B cell (primary cell): ENCODE data around the gene SEPSECS. TPM values are rescaled to one million over a fixed set of nuclear protein-coding genes. Genes with fewer than 3 reads are reported as not detected.

Experiments
- ATAC-seq: fragments of 200-7000 bp; cut with Tn5 transposase; one replicate; pipeline ENCODE4 v1.10.0; 2021; ENCODE audit warnings: low read depth, mild to moderate bottlenecking, moderate number of reproducible peaks, moderate library complexity
- CTCF ChIA-PET: fragments of 350-600 bp; sonication (Branson Sonifier 250); formaldehyde crosslinking; loops from one replicate; lab custom pipeline; 2021; ENCODE audit warnings: antibody characterized with exemption, inconsistent platforms; lab: Charles Lee
- POLR2A ChIA-PET: fragments of 350-600 bp; sonication (Branson Sonifier 250); formaldehyde crosslinking; loops from one replicate; lab custom pipeline; 2021; ENCODE audit warnings: antibody characterized with exemption; lab: Charles Lee
- DNase-seq: peaks from one replicate; pipeline ENCODE4 v3.0.0; 2013
- H2AFZ ChIP-seq: 2 replicates; pipeline ENCODE4 v1.6.1; 2012; ENCODE audit warnings: mild to moderate bottlenecking, low read depth, low read length; ENCODE audit not compliant: insufficient read depth, poor library complexity, severe bottlenecking
- H3K27ac ChIP-seq, 2 donors: 1 replicate in 1 of 2; 2 replicates in 1 of 2; pipeline ENCODE4 v1.5.1; 2012 to 2013; ENCODE audit warnings: low read length in 2 of 2, mild to moderate bottlenecking in 2 of 2, moderate library complexity in 1 of 2
- H3K27me3 ChIP-seq, 4 experiments: fragments of 200-600 bp in 1 of 4; sonication (generic) in 1 of 4; replicated peaks in 1 of 4; 1 replicate in 2 of 4; 2 replicates in 2 of 4; pipeline versions ENCODE4 v1.6.1 to v1.7.0; 2013 to 2016; ENCODE audit warnings: low read length in 3 of 4, mild to moderate bottlenecking in 2 of 4, mixed read lengths in 1 of 4, moderate library complexity in 1 of 4; ENCODE audit not compliant: insufficient read depth in 4 of 4, control insufficient read depth in 3 of 4; ENCODE audit errors: control extremely low read depth in 1 of 4
- H3K36me3 ChIP-seq, 2 experiments: replicated peaks in 1 of 2; 1 replicate in 1 of 2; 2 replicates in 1 of 2; pipeline versions ENCODE4 v1.6.1 to v1.7.1; 2013; ENCODE audit warnings: low read length in 1 of 2; ENCODE audit not compliant: insufficient read depth in 2 of 2, control insufficient read depth in 1 of 2; ENCODE audit errors: control extremely low read depth in 1 of 2, extremely low read depth in 1 of 2
- H3K4me1 ChIP-seq, 2 donors: fragments of 200-600 bp in 1 of 2; sonication (generic) in 1 of 2; 1 replicate in 1 of 2; 2 replicates in 1 of 2; pipeline versions ENCODE4 v1.5.1 to v1.6.1; 2013 to 2017; ENCODE audit warnings: low read length in 2 of 2; ENCODE audit not compliant: control insufficient read depth in 2 of 2, insufficient read depth in 2 of 2
- H3K4me2 ChIP-seq: replicated peaks from 2 replicates; pipeline ENCODE3; 2012; ENCODE audit warnings: mild to moderate bottlenecking, low read depth, low read length; ENCODE audit not compliant: poor library complexity, severe bottlenecking
- H3K4me3 ChIP-seq, 5 experiments: fragments of 200-600 bp in 1 of 5; sonication (generic) in 1 of 5; 1 replicate in 3 of 5; 2 replicates in 2 of 5; pipeline versions ENCODE4 v1.5.1 to v1.7.0; 2011 to 2016; ENCODE audit warnings: low read length in 4 of 5, mild to moderate bottlenecking in 4 of 5, low read depth in 2 of 5, control low read depth in 1 of 5, moderate library complexity in 1 of 5; ENCODE audit not compliant: insufficient read depth in 1 of 5; ENCODE audit errors: control extremely low read depth in 1 of 5, extremely low read depth in 1 of 5
- H3K79me2 ChIP-seq: fragments of 200-600 bp; sonication (generic); one replicate; pipeline ENCODE4 v1.6.0; 2016; ENCODE audit warnings: low read length; ENCODE audit not compliant: control insufficient read depth, insufficient read depth
- H3K9ac ChIP-seq: fragments of 200-600 bp; sonication (generic); 2 replicates; pipeline ENCODE4 v1.6.1; 2017; ENCODE audit warnings: mild to moderate bottlenecking, low read length, moderate library complexity
- H3K9me3 ChIP-seq, 3 donors: one replicate each; pipeline versions ENCODE4 v1.6.1 to v1.7.1; 2013; ENCODE audit warnings: low read length in 2 of 3; ENCODE audit not compliant: control insufficient read depth in 2 of 3, insufficient read depth in 1 of 3; ENCODE audit errors: control extremely low read depth in 1 of 3
- H4K20me1 ChIP-seq: 2 replicates; pipeline ENCODE4 v1.6.0; 2012; ENCODE audit warnings: mild to moderate bottlenecking, low read length; ENCODE audit not compliant: insufficient read depth, control insufficient read depth, poor library complexity, severe bottlenecking
- H3K27ac Mint-ChIP-seq: one replicate; pipeline ENCODE4 v1.8.0; 2021; ENCODE audit warnings: mixed read lengths
- H3K27me3 Mint-ChIP-seq: one replicate; pipeline ENCODE4 v1.8.0; 2021; ENCODE audit warnings: mixed read lengths
- H3K4me1 Mint-ChIP-seq: one replicate; pipeline ENCODE4 v1.8.0; 2021; ENCODE audit warnings: mixed read lengths
- H3K4me3 Mint-ChIP-seq: one replicate; pipeline ENCODE4 v1.8.0; 2021; ENCODE audit warnings: mixed read lengths
- H3K9me3 Mint-ChIP-seq: one replicate; pipeline ENCODE4 v1.8.0; 2022; ENCODE audit warnings: mixed read lengths; ENCODE audit not compliant: insufficient read depth
- CTCF ChIP-seq: fragments of 200-600 bp; IDR thresholded peaks from one replicate; pipeline ENCODE4 v1.8.0; 2022; ENCODE audit warnings: antibody characterized with exemption, mild to moderate bottlenecking
- EZH2 ChIP-seq: IDR thresholded peaks from 2 replicates; pipeline ENCODE4 v1.6.1; 2012; ENCODE audit warnings: borderline replicate concordance, low read depth, mild to moderate bottlenecking, moderate library complexity, low read length; ENCODE audit not compliant: insufficient read depth, poor library complexity, severe bottlenecking
- WGBS: methylation state at CpG from one replicate; pipeline ENCODE4 v1.1.5; 2013; ENCODE audit warnings: missing lambda C conversion rate; ENCODE audit not compliant: insufficient coverage; 5-methylcytosine and 5-hydroxymethylcytosine counted together
- intact Hi-C: fragments of 100-400 bp; cut with micrococcal nuclease; formaldehyde crosslinking; loops from one replicate; pipeline ENCODE4 v1.10.0; 2022
- polyA plus RNA-seq: library from polyadenylated mRNA; depleted of rRNA; stranded (reverse); fragments of >200 nt; gene quantifications from 2 replicates; pipeline ENCODE4 v1.2.3, GENCODE V29; 2012
- total RNA-seq, 2 donors: library from RNA; stranded (reverse); fragments of 120-200 nt in 1 of 2; gene quantifications; 1 replicate in 1 of 2; 2 replicates in 1 of 2; pipeline versions ENCODE4 v1.2.3 to v1.2.4, GENCODE V29; 2013 to 2022

The SEPSECS gene
- total and polyA plus RNA-seq, 2 donors (not counting 1 experiment from before 2014, with no cell fraction given) = 6.2 to 17.0 TPM

GRCh38 chr4:25107827-25108516 lies 52.3 kb downstream of the SEPSECS start:
- Mint-ChIP-seq H3K4me1 (no peaks in the 10 kb centered on the region), H3K27ac (no peak overlapping the region), H3K9me3 (no peaks in the 10 kb centered on the region), H3K4me3 (no peak overlapping the region), H3K27me3 (peaks cover 15% of the 10 kb centered on the region)
- Histone ChIP-seq H3K79me2 (no peaks in the 10 kb centered on the region), H3K4me3 (no peak overlapping the region), H3K4me2 (no peak overlapping the region), H3K27ac (no peak overlapping the region), H4K20me1 (no peaks in the 10 kb centered on the region), H3K9me3 (no peaks in the 10 kb centered on the region), H3K9ac (no peak overlapping the region), H3K4me1 (no peaks in the 10 kb centered on the region), H3K36me3 (no peaks in the 10 kb centered on the region), H3K27me3 (peaks cover 0 to 4% (median 0%) of the 10 kb centered on the region in 4 experiments), H2AFZ (no peak overlapping the region)
- WGBS = 90% methylated on average over 2 of the region's 6 CpGs
- DNase-seq (no peak), ATAC-seq (no peak)
- POLR2A ChIA-PET = no interaction called here
- intact Hi-C loops = no loop called here
- TF ChIP-seq EZH2 (no peak), CTCF (no peak)
- CTCF ChIA-PET = no interaction called here

GRCh38 chr4:25106363-25107151 lies 53.7 kb downstream of the SEPSECS start:
- no peaks in the 10 kb centered on the region for H3K79me2 ChIP-seq
- DNase-seq = no peak
- no peak overlapping the region for H3K4me3 Mint-ChIP-seq
- ChIA-PET CTCF (no interaction called here), POLR2A (no interaction called here)
- H3K4me2 ChIP-seq = no peak overlapping the region
- H3K27ac Mint-ChIP-seq = no peak overlapping the region
- ATAC-seq = no peak
- H3K27me3 Mint-ChIP-seq = peaks cover 15% of the 10 kb centered on the region
- H3K4me1 Mint-ChIP-seq = no peaks in the 10 kb centered on the region
- intact Hi-C loops = no loop called here
- TF ChIP-seq CTCF (no peak), EZH2 (no peak)
- H4K20me1 ChIP-seq = no peaks in the 10 kb centered on the region
- no peaks in the 10 kb centered on the region for H3K9me3 Mint-ChIP-seq
- H3K4me3 ChIP-seq = no peak overlapping the region
- no peak overlapping the region for H3K9ac ChIP-seq
- no peak overlapping the region for H2AFZ ChIP-seq
- no peaks in the 10 kb centered on the region for H3K36me3 ChIP-seq
- H3K27ac ChIP-seq = no peak overlapping the region
- H3K4me1 ChIP-seq = no peaks in the 10 kb centered on the region
- H3K27me3 ChIP-seq = peaks cover 0 to 4% (median 0%) of the 10 kb centered on the region in 4 experiments
- 90% methylated on average over 14 of the region's 14 CpGs for WGBS
- peaks cover 0 to 6% (median 0%) of the 10 kb centered on the region in 3 donors for H3K9me3 ChIP-seq
